H9 (cell line): ENCODE data around the gene OPA3. TPM values are rescaled to one million over a fixed set of nuclear protein-coding genes. Genes with fewer than 3 reads are reported as not detected.

ENCODE experiments used
- DNase-seq: peaks from one replicate; pipeline ENCODE4 v3.0.0-alpha.2; 2017
- H2AFZ ChIP-seq: one replicate; pipeline ENCODE4 v1.6.1; 2013; ENCODE audit warnings: mild to moderate bottlenecking, low read length, control low read depth, moderate library complexity
- H2AK5ac ChIP-seq: 2 replicates; pipeline ENCODE4 v1.6.1; 2013; ENCODE audit warnings: low read length, control low read depth, mixed read lengths; ENCODE audit not compliant: insufficient read length
- H2BK120ac ChIP-seq: one replicate; pipeline ENCODE4 v1.6.1; 2013; ENCODE audit warnings: low read depth, mild to moderate bottlenecking, low read length, control low read depth, inconsistent platforms; ENCODE audit not compliant: poor library complexity, severe bottlenecking
- H2BK12ac ChIP-seq: 2 replicates; pipeline ENCODE4 v1.6.1; 2013; ENCODE audit warnings: low read length, control low read depth, mixed read lengths, low read depth; ENCODE audit not compliant: insufficient read length
- H2BK15ac ChIP-seq: 2 replicates; pipeline ENCODE4 v1.6.1; 2013; ENCODE audit warnings: low read depth, low read length, control low read depth
- H2BK20ac ChIP-seq: one replicate; pipeline ENCODE4 v1.6.1; 2013; ENCODE audit warnings: low read depth, mild to moderate bottlenecking, low read length, control low read depth, inconsistent platforms; ENCODE audit not compliant: poor library complexity, severe bottlenecking
- H2BK5ac ChIP-seq: 2 replicates; pipeline ENCODE4 v1.6.1; 2013; ENCODE audit warnings: low read length, control low read depth, mixed read lengths; ENCODE audit not compliant: insufficient read length
- H3K14ac ChIP-seq: 2 replicates; pipeline ENCODE4 v1.6.1; 2013; ENCODE audit warnings: low read length, control low read depth; ENCODE audit not compliant: insufficient read depth
- H3K18ac ChIP-seq: 2 replicates; pipeline ENCODE4 v1.6.1; 2013; ENCODE audit warnings: low read depth, mild to moderate bottlenecking, mixed read lengths, low read length, control low read depth; ENCODE audit not compliant: insufficient read length
- H3K23ac ChIP-seq: 2 replicates; pipeline ENCODE4 v1.6.1; 2013; ENCODE audit warnings: low read length, control low read depth, mixed read lengths, low read depth; ENCODE audit not compliant: insufficient read length
- H3K23me2 ChIP-seq: 2 replicates; pipeline ENCODE4 v1.6.1; 2013; ENCODE audit warnings: low read depth, mild to moderate bottlenecking, mixed read lengths, low read length, control low read depth; ENCODE audit not compliant: insufficient read length, poor library complexity, severe bottlenecking
- H3K27ac ChIP-seq: 2 replicates; pipeline ENCODE4 v1.5.1; 2013; ENCODE audit warnings: low read length, control low read depth, mixed read lengths, low read depth; ENCODE audit not compliant: insufficient read length
- H3K27me3 ChIP-seq: 2 replicates; pipeline ENCODE4 v1.6.1; 2013; ENCODE audit warnings: low read length, control low read depth, inconsistent platforms; ENCODE audit not compliant: insufficient read depth
- H3K4ac ChIP-seq: 2 replicates; pipeline ENCODE4 v1.6.1; 2013; ENCODE audit warnings: low read depth, mild to moderate bottlenecking, control low read depth, inconsistent platforms, low read length, moderate library complexity
- H3K4me1 ChIP-seq: 2 replicates; pipeline ENCODE4 v1.6.1; 2013; ENCODE audit warnings: low read length, control low read depth, inconsistent platforms; ENCODE audit not compliant: insufficient read depth
- H3K4me2 ChIP-seq: 2 replicates; pipeline ENCODE4 v1.6.1; 2013; ENCODE audit warnings: low read length, control low read depth, mixed read lengths; ENCODE audit not compliant: insufficient read length, insufficient read depth
- H3K56ac ChIP-seq: 2 replicates; pipeline ENCODE4 v1.6.1; 2013; ENCODE audit warnings: low read depth, mild to moderate bottlenecking, mixed read lengths, low read length, control low read depth; ENCODE audit not compliant: insufficient read length
- H3K79me1 ChIP-seq: 2 replicates; pipeline ENCODE4 v1.6.1; 2013; ENCODE audit warnings: low read depth, mild to moderate bottlenecking, moderate library complexity, low read length, control low read depth, inconsistent platforms; ENCODE audit not compliant: insufficient read depth, poor library complexity, severe bottlenecking
- H3K79me2 ChIP-seq: 2 replicates; pipeline ENCODE4 v1.6.1; 2013; ENCODE audit warnings: low read length, control low read depth, inconsistent platforms; ENCODE audit not compliant: insufficient read depth
- H3K9ac ChIP-seq: 2 replicates; pipeline ENCODE4 v1.6.1; 2013; ENCODE audit warnings: low read length, control low read depth, mixed read lengths; ENCODE audit not compliant: insufficient read length; ENCODE audit errors: extremely low read depth
- H3K9me3 ChIP-seq: one replicate; pipeline ENCODE4 v1.6.1; 2013; ENCODE audit warnings: low read depth, low read length, inconsistent platforms; ENCODE audit not compliant: control insufficient read depth
- H3T11ph ChIP-seq: one replicate; pipeline ENCODE4 v1.6.1; 2013; ENCODE audit warnings: mild to moderate bottlenecking, low read length, control low read depth, inconsistent platforms
- H4K20me1 ChIP-seq: one replicate; pipeline ENCODE4 v1.6.1; 2013; ENCODE audit not compliant: control insufficient read depth, insufficient read length, insufficient read depth
- H4K5ac ChIP-seq: 2 replicates; pipeline ENCODE4 v1.6.1; 2013; ENCODE audit warnings: low read depth, mild to moderate bottlenecking, mixed read lengths, low read length, control low read depth; ENCODE audit not compliant: insufficient read length
- H4K8ac ChIP-seq: replicated peaks from 2 replicates; pipeline ENCODE4 v1.6.1; 2013; ENCODE audit warnings: low read length, control low read depth, mixed read lengths, low read depth; ENCODE audit not compliant: insufficient read length
- H4K91ac ChIP-seq: 2 replicates; pipeline ENCODE4 v1.6.1; 2013; ENCODE audit warnings: low read depth, mild to moderate bottlenecking, moderate library complexity, mixed read lengths, low read length, control low read depth; ENCODE audit not compliant: insufficient read length
- H3K27ac Mint-ChIP-seq, 3 experiments: 2 replicates in 2 of 3; 3 replicates in 1 of 3; pipeline ENCODE4 v1.8.0; 2020 to 2021; ENCODE audit warnings: mixed read lengths in 3 of 3, mild to moderate bottlenecking in 1 of 3, moderate library complexity in 1 of 3
- H3K27me3 Mint-ChIP-seq: 2 replicates; pipeline ENCODE4 v1.8.0; 2021; ENCODE audit warnings: low read depth, mild to moderate bottlenecking, moderate library complexity, mixed read lengths
- H3K36me3 Mint-ChIP-seq, 3 experiments: 2 replicates in 2 of 3; 3 replicates in 1 of 3; pipeline ENCODE4 v1.8.0; 2020 to 2021; ENCODE audit warnings: low read depth in 3 of 3, mixed read lengths in 3 of 3; ENCODE audit not compliant: insufficient read depth in 1 of 3
- H3K4me1 Mint-ChIP-seq, 2 experiments: 2 replicates each; pipeline ENCODE4 v1.8.0; 2020; ENCODE audit warnings: mixed read lengths in 2 of 2
- H3K4me3 Mint-ChIP-seq, 2 experiments: 2 replicates in 1 of 2; 3 replicates in 1 of 2; pipeline ENCODE4 v1.8.0; 2020 to 2021; ENCODE audit warnings: mild to moderate bottlenecking in 2 of 2, mixed read lengths in 2 of 2, moderate library complexity in 1 of 2
- H3K9me3 Mint-ChIP-seq, 2 experiments: 2 replicates in 1 of 2; 3 replicates in 1 of 2; pipeline ENCODE4 v1.8.0; 2020; ENCODE audit warnings: mild to moderate bottlenecking in 2 of 2, mixed read lengths in 2 of 2, moderate library complexity in 1 of 2
- WGBS: extraction: QIAGEN DNeasy Blood & Tissue Kit; methylation state at CpG from one replicate; pipeline ENCODE4 v1.1.7; 2013; ENCODE audit warnings: missing lambda C conversion rate, low lambda C conversion rate, mixed read lengths; ENCODE audit not compliant: insufficient read length; ENCODE audit errors: extremely low coverage; 5-methylcytosine and 5-hydroxymethylcytosine counted together
- total RNA-seq: library from RNA; stranded (reverse); gene quantifications from 2 replicates; pipeline ENCODE4 v1.2.1, GENCODE V29; 2021
- TF ChIP-seq, protein P1 (sequence below): fragments of 200-600 bp; sonication (generic); conservative IDR thresholded peaks from 3 replicates; pipeline ENCODE4 v1.8.0; 2021; ENCODE audit warnings: antibody characterized with exemption, mild to moderate bottlenecking

The OPA3 gene
- total RNA-seq, 1 experiment from 2014 or later: 13.0 TPM

DNA sequence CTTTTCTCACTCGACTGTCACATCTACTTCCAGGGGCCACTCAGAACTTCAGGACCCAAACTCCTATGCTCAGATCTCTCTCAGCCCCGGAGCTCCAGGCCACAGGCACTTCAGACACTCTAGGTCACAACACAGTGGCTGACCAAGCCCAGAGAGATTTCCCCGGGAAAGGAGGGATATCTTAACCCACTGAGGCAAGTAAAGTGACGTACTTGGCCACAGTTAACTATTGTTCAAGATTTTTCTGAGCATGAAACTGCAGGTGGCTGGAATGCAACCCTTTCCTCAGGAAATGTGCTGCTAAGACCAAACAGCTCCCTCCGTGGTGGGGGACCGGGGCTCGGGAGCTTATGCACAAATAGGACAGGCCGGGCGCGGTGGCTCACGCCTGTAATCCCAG lies 23.9 kb downstream of the OPA3 start:
- Histone ChIP-seq H3K9me3 (no peaks in the 10 kb centered on the region), H2BK15ac (no peak overlapping the region), H4K91ac (no peak overlapping the region), H3K14ac (no peak overlapping the region), H3K23me2 (no peaks in the 10 kb centered on the region), H2BK5ac (no peak overlapping the region), H3K4me1 (peaks cover 4% of the 10 kb centered on the region; the same call in 1 of the 2 replicates), H3K56ac (no peak overlapping the region), H4K5ac (no peak overlapping the region), H2AK5ac (no peak overlapping the region), H3K4me2 (no peak overlapping the region), H3K79me1 (no peaks in the 10 kb centered on the region), H3K9ac (no peak overlapping the region), H2BK20ac (no peak overlapping the region), H3T11ph (no peak overlapping the region), H3K27me3 (no peaks in the 10 kb centered on the region), H4K8ac (no peak overlapping the region), H3K4ac (no peak overlapping the region), H3K79me2 (0 out of 2 replicates have a peak, but pooled peaks cover 2% of the 10 kb centered on the region), H3K18ac (no peak overlapping the region), H2BK120ac (no peak overlapping the region), H3K23ac (no peak overlapping the region), H4K20me1 (no peaks in the 10 kb centered on the region), H3K27ac (no peak overlapping the region), H2BK12ac (no peak overlapping the region), H2AFZ (no peak overlapping the region)
- no peaks in the 10 kb centered on the region for H3K27me3 Mint-ChIP-seq
- H3K4me1 Mint-ChIP-seq: peaks cover 17 to 18% of the 10 kb centered on the region in 2 experiments
- DNase-seq: no peak
- TF ChIP-seq, protein P1, sequence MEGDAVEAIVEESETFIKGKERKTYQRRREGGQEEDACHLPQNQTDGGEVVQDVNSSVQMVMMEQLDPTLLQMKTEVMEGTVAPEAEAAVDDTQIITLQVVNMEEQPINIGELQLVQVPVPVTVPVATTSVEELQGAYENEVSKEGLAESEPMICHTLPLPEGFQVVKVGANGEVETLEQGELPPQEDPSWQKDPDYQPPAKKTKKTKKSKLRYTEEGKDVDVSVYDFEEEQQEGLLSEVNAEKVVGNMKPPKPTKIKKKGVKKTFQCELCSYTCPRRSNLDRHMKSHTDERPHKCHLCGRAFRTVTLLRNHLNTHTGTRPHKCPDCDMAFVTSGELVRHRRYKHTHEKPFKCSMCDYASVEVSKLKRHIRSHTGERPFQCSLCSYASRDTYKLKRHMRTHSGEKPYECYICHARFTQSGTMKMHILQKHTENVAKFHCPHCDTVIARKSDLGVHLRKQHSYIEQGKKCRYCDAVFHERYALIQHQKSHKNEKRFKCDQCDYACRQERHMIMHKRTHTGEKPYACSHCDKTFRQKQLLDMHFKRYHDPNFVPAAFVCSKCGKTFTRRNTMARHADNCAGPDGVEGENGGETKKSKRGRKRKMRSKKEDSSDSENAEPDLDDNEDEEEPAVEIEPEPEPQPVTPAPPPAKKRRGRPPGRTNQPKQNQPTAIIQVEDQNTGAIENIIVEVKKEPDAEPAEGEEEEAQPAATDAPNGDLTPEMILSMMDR: no peak
- H3K36me3 Mint-ChIP-seq: no peaks in the 10 kb centered on the region; a peak in 1 of 7 replicates
- no peaks in the 10 kb centered on the region for H3K9me3 Mint-ChIP-seq
- H3K27ac Mint-ChIP-seq: peak overlapping the region in 2 of 3 experiments; percentile 9 to 85; a peak in 2 of 7 replicates
- WGBS: no CpG with 5 or more reads among the region's 11 CpGs
- no peak overlapping the region for H3K4me3 Mint-ChIP-seq
